Smooth muscle cell (in vitro differentiated cells): ENCODE measurements around the gene BMP3. TPM values are rescaled to one million over a fixed set of nuclear protein-coding genes. Genes with fewer than 3 reads are reported as not detected.
A peak's percentile ranks its signal among the peaks of the same experiment; 100 is the strongest.

Source experiments
- DNase-seq: peaks from one replicate; lab custom pipeline; 2025; ENCODE audit not compliant: unreplicated experiment; lab: John Stamatoyannopoulos, UW
- H2AFZ ChIP-seq: fragments of 200-600 bp; sonication (generic); 2 replicates; pipeline ENCODE4 v1.6.0; 2016; ENCODE audit warnings: antibody characterized with exemption, low read depth, mild to moderate bottlenecking
- H3F3A ChIP-seq: fragments of 200-600 bp; sonication (generic); 2 replicates; pipeline ENCODE4 v1.6.0; 2017; ENCODE audit warnings: antibody characterized with exemption, low read depth
- H3K27ac ChIP-seq: fragments of 200-600 bp; sonication (generic); 2 replicates; pipeline ENCODE4 v1.5.1; 2016; ENCODE audit warnings: low read depth, mild to moderate bottlenecking
- H3K27me3 ChIP-seq: fragments of 200-600 bp; sonication (generic); 2 replicates; pipeline ENCODE4 v1.6.1; 2016; ENCODE audit warnings: low read depth, mild to moderate bottlenecking
- H3K36me3 ChIP-seq: fragments of 200-600 bp; sonication (generic); 2 replicates; pipeline ENCODE4 v1.5.1; 2016; ENCODE audit warnings: low read depth
- H3K4me1 ChIP-seq: fragments of 200-600 bp; sonication (generic); 2 replicates; pipeline ENCODE4 v1.5.1; 2016; ENCODE audit warnings: low read depth
- H3K4me2 ChIP-seq: fragments of 200-600 bp; sonication (generic); 2 replicates; pipeline ENCODE4 v1.6.0; 2016; ENCODE audit warnings: mild to moderate bottlenecking
- H3K4me3 ChIP-seq: fragments of 200-600 bp; sonication (generic); 2 replicates; pipeline ENCODE4 v1.5.1; 2016; ENCODE audit warnings: mild to moderate bottlenecking
- H3K79me2 ChIP-seq: fragments of 200-600 bp; sonication (generic); 2 replicates; pipeline ENCODE4 v1.6.0; 2016; ENCODE audit warnings: low read depth, mild to moderate bottlenecking
- H3K9ac ChIP-seq: fragments of 200-600 bp; sonication (generic); 2 replicates; pipeline ENCODE4 v1.6.0; 2016; ENCODE audit warnings: low read depth
- H3K9me3 ChIP-seq: fragments of 200-600 bp; sonication (generic); replicated peaks from 2 replicates; pipeline ENCODE4 v1.5.1; 2016; ENCODE audit warnings: low read depth
- H4K20me1 ChIP-seq: fragments of 200-600 bp; sonication (generic); 2 replicates; pipeline ENCODE4 v1.6.0; 2016; ENCODE audit warnings: low read depth
- WGBS: methylation state at CpG from one replicate; pipeline ENCODE4 v1.1.7; 2016; ENCODE audit warnings: low lambda C conversion rate; 5-methylcytosine and 5-hydroxymethylcytosine counted together
- polyA plus RNA-seq: library from polyadenylated mRNA; unstranded; fragments of >200 nt; fragmentation: Nextera tagmentation; extraction: Ambion mirVana; gene quantifications from 2 replicates; pipeline ENCODE4 v1.2.1, GENCODE V29; 2016
- total RNA-seq: library from RNA; depleted of rRNA; stranded (reverse); fragments of >200 nt; gene quantifications from 2 replicates; pipeline ENCODE4 v1.2.3, GENCODE V29; 2014
- TF ChIP-seq, protein P1 (sequence below): fragments of 200-600 bp; sonication (generic); IDR thresholded peaks from 2 replicates; pipeline ENCODE4 v1.5.1; 2017; ENCODE audit warnings: borderline replicate concordance, mild to moderate bottlenecking, antibody characterized with exemption; ENCODE audit not compliant: insufficient read depth, poor library complexity, severe bottlenecking

The BMP3 gene
- total and polyA plus RNA-seq, 2 experiments from 2014 or later, result not detected

DNA sequence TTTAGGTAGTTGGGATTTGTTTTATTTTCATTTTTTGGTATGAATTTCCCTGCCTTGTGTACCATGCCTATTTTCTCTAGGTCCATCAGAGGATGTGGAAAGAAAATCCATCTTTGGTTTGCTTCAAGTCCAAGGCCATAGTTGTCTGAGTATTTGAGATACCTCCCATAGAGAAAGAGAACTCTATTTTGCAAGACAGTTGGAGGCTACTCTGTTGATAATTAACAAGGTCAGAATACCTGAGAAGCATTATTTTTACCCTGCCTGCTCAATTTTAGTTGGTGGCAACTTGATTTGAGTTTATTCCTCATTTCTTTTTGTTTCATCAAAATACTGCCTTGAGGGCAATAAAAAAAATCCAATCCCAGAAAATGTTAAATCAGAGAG is 30.8 kb downstream of the BMP3 start:
- no peaks in the 10 kb centered on the region for H3K9me3 ChIP-seq
- H4K20me1 ChIP-seq, result no peaks in the 10 kb centered on the region
- TF ChIP-seq, protein P1, sequence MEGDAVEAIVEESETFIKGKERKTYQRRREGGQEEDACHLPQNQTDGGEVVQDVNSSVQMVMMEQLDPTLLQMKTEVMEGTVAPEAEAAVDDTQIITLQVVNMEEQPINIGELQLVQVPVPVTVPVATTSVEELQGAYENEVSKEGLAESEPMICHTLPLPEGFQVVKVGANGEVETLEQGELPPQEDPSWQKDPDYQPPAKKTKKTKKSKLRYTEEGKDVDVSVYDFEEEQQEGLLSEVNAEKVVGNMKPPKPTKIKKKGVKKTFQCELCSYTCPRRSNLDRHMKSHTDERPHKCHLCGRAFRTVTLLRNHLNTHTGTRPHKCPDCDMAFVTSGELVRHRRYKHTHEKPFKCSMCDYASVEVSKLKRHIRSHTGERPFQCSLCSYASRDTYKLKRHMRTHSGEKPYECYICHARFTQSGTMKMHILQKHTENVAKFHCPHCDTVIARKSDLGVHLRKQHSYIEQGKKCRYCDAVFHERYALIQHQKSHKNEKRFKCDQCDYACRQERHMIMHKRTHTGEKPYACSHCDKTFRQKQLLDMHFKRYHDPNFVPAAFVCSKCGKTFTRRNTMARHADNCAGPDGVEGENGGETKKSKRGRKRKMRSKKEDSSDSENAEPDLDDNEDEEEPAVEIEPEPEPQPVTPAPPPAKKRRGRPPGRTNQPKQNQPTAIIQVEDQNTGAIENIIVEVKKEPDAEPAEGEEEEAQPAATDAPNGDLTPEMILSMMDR, result no peak
- H3F3A ChIP-seq, result no peaks in the 10 kb centered on the region
- no peak overlapping the region for H3K4me2 ChIP-seq
- H3K9ac ChIP-seq, result no peak overlapping the region
- no peak overlapping the region for H3K4me3 ChIP-seq
- H3K27ac ChIP-seq, result no peak overlapping the region
- H2AFZ ChIP-seq, result no peak overlapping the region
- no peaks in the 10 kb centered on the region for H3K79me2 ChIP-seq
- no peaks in the 10 kb centered on the region for H3K4me1 ChIP-seq
- H3K36me3 ChIP-seq, result no peaks in the 10 kb centered on the region
- H3K27me3 ChIP-seq, result peaks cover 29% of the 10 kb centered on the region
- DNase-seq, result no peak

DNA sequence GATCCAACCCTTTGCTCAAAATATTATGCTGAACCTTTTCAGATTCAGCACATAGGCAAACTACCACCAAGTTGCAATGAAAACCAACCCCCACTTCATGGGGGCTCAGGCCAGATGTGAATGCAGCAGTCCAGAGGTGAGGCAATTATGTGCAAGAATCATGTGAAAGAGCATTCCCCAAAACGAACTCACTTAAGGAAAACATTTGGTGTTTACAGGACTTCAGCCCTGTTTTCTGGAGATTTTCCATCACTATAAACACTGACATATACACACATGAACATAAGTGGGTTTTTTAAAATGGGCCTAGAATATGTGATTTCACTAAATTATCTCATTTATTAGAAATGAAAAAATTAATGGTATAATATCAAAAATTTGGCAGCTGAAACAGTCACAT is 31.5 kb downstream of the BMP3 start:
- Histone ChIP-seq H3K9me3 (no peaks in the 10 kb centered on the region), H3K4me1 (no peaks in the 10 kb centered on the region), H2AFZ (no peak overlapping the region), H3K27me3 (peaks cover 29% of the 10 kb centered on the region), H3F3A (no peaks in the 10 kb centered on the region), H3K4me3 (no peak overlapping the region), H3K79me2 (no peaks in the 10 kb centered on the region), H4K20me1 (no peaks in the 10 kb centered on the region), H3K9ac (no peak overlapping the region), H3K27ac (no peak overlapping the region), H3K4me2 (no peak overlapping the region), H3K36me3 (no peaks in the 10 kb centered on the region)
- WGBS, result 40% methylated on average over 1 of the region's 1 CpG
- no peak for DNase-seq
- TF ChIP-seq, protein P1, result no peak

- TF ChIP-seq, protein P1, result no peak
- no peak overlapping the region for H3K4me2 ChIP-seq
- no peaks in the 10 kb centered on the region for H3K36me3 ChIP-seq
- no peak overlapping the region for H3K27ac ChIP-seq
- DNase-seq, result no peak
- H3F3A ChIP-seq, result no peaks in the 10 kb centered on the region
- no peaks in the 10 kb centered on the region for H3K79me2 ChIP-seq
- H3K4me1 ChIP-seq, result no peaks in the 10 kb centered on the region
- no peak overlapping the region for H3K9ac ChIP-seq
- H3K4me3 ChIP-seq, result no peak overlapping the region
- no peaks in the 10 kb centered on the region for H3K9me3 ChIP-seq
- H3K27me3 ChIP-seq, result peaks cover 29% of the 10 kb centered on the region
- 68% methylated on average over 5 of the region's 5 CpGs for WGBS
- no peaks in the 10 kb centered on the region for H4K20me1 ChIP-seq
- H2AFZ ChIP-seq, result no peak overlapping the region
Measured at GRCh38 chr4:81065446-81065845, 34.9 kb downstream of the BMP3 start.

DNA sequence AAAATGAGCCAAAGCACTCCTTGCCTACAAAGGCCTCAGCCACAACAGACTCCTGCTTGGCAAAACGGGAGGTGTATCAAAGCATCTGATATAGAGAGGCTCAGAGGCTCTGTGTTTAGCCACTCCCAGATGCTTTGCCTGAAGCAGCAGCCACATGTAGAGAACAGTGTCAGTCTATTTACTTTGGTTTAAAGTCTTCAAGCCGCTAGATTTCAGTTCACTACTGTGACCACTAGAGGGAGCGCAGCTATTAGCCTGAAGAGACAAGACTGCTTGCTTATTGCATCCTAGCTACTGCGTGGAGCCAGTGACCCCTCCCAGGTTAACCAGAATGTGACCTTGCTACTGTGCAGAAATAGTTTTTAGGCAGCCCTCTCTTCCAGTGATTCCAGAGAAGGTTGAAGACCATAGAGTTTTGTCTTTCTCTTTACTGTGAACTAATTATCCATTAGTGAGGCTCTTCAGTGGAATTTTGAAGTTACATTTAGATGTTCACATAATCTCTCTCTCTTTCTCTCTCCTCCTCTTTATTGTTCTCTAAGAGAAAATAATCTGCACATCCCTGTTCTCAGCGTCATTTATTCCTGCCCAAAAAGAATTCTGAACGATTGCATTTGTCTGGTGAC is 39.3 kb downstream of the BMP3 start:
- H3K9me3 ChIP-seq, result no peaks in the 10 kb centered on the region
- H3K79me2 ChIP-seq, result no peaks in the 10 kb centered on the region
- H4K20me1 ChIP-seq, result no peaks in the 10 kb centered on the region
- no peak overlapping the region for H3K27ac ChIP-seq
- DNase-seq, result peak; percentile 0
- no peak overlapping the region for H3K4me2 ChIP-seq
- no peak overlapping the region for H2AFZ ChIP-seq
- H3K9ac ChIP-seq, result no peak overlapping the region
- TF ChIP-seq, protein P1, result peak; percentile 90
- 6% methylated on average over 6 of the region's 6 CpGs for WGBS
- H3K4me1 ChIP-seq, result no peaks in the 10 kb centered on the region
- H3F3A ChIP-seq, result no peaks in the 10 kb centered on the region
- H3K4me3 ChIP-seq, result no peak overlapping the region
- no peaks in the 10 kb centered on the region for H3K36me3 ChIP-seq
- H3K27me3 ChIP-seq, result peaks cover 25% of the 10 kb centered on the region
